OCI-LY7 (cell line): ENCODE results near the gene ASB2.

ENCODE experiments used
- CTCF ChIP-seq: fragments of 200-600 bp; sonication (generic); conservative IDR thresholded peaks from 2 replicates; pipeline ENCODE4 v1.5.1; 2014; ENCODE audit warnings: mild to moderate bottlenecking, antibody characterized with exemption, low read length, moderate library complexity, mixed read lengths
- EZH2phosphoT487 ChIP-seq: fragments of 200-600 bp; sonication (generic); IDR thresholded peaks from 2 replicates; pipeline ENCODE4 v1.6.1; 2018; ENCODE audit warnings: low read depth, borderline replicate concordance, mild to moderate bottlenecking, mixed run types, antibody characterized with exemption, low read length, moderate library complexity, mixed read lengths

- TF ChIP-seq CTCF: no peak
- TF ChIP-seq EZH2phosphoT487: no peak
Measured at GRCh38 chr14:93936926-93937325, 39.4 kb downstream of the ASB2 start.
